ENCODE results near the gene CRACR2A.

The CRACR2A gene

DNA sequence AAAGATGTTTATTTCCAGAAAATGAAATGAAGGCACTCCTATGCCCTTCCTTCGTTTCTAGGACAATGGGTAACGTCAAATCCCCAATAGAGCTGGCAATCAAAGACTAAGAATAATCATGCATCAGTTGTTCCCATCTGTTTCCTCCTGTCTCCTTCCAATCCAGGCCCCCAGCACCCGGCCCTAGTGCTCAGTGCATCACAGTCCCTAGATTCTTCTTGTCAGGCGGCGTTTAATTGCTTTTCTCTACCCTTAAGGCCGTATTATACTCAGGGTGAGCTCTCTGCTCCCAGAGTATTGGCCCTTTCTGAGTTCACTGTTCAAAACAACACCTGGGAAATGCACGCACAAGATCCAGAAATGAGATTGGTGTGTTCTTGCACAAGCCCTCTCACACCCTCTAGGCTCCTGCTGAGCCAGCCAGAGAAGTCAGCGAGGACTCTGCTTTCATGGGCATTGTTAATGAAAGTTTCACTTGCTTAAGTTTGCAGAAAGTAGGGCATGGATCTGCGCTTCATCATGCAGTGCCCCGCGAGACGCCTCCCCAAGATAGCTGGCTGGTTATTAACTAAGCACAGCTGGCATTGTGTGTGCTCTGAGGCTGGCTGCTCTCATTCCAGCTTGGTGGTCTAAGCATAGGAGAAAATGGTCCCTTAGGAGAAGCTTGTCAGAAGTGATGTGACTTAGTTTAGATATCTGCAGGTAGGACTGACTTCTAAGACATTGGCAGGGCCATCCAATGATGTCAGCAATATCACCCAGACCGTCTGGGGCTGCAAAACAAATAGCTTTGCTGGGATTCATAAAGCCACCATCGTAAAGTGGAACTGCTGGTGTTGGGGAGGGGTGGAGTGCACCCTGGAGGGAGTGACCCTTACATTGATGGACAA is 28.7 kb downstream of the CRACR2A start:
- DNase-seq, result no peak

GRCh38 chr12:3722368-3722767 is 30.5 kb downstream of the CRACR2A start:
- no peak for DNase-seq

DNA sequence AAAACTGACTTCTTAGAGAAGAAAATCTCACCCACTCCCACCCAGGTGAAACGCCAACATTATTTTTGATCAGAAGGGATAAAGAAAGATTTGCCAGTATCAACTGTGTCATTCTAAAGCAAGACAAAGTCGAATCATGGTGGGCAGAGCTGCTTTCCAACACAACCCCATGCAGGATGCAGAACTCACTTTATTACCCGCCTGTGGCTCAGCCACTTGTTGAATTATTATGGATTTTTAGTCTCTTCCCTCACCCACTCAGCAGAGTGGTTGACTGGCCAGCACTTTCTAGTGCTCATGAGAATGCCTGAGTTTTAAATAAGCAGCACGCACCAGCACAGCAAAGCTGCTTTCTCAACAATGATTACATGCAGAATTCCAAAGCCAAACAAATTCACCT is 32.1 kb downstream of the CRACR2A start:
- DNase-seq, result no peak

- no peak for DNase-seq
Measured at GRCh38 chr12:3718100-3718499, 34.8 kb downstream of the CRACR2A start.

- no peak for DNase-seq
Measured at GRCh38 chr12:3717283-3717898, 35.5 kb downstream of the CRACR2A start.

DNA sequence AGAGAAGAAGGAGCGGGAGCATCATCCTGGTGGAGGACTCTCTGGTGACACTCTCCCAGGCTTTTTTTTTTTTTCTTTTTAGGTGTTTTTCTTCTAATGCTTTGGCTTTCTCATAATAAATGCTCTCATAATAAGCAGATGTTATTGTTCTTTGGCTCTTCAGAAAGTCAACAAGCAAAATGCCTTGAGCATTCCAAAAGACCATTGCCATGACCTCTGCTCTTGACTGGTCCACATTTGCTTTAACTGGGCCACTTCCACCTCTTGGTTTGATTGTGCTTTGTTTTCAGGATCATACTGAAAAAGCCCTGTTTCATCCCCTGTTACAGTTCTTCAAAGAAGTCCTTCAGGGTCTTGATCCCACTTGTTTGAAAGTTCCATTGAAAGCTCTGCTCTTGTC is 36.9 kb downstream of the CRACR2A start:
- no peak for DNase-seq

DNA sequence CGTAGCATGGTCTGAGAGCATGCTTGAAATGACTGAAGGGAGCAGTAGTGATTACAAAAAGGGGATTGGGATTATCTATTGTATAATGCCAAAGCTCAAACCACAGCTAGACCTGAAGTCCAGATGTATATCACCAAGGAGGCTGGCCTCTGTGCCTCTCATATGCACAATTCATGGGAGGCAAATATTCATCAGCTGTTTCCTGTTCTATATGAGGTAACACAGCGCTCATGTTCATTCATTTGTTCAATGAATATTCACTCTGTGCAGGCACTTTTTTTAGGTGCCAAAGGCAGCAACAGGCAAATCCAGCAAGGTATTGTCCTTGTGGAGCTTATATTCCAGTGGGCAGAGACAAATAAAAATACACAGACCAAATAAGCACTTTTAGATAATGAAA is 39.0 kb downstream of the CRACR2A start:
- no peak for DNase-seq

GRCh38 chr12:3713483-3713882 is 39.4 kb downstream of the CRACR2A start:
- no peak for DNase-seq

DNA sequence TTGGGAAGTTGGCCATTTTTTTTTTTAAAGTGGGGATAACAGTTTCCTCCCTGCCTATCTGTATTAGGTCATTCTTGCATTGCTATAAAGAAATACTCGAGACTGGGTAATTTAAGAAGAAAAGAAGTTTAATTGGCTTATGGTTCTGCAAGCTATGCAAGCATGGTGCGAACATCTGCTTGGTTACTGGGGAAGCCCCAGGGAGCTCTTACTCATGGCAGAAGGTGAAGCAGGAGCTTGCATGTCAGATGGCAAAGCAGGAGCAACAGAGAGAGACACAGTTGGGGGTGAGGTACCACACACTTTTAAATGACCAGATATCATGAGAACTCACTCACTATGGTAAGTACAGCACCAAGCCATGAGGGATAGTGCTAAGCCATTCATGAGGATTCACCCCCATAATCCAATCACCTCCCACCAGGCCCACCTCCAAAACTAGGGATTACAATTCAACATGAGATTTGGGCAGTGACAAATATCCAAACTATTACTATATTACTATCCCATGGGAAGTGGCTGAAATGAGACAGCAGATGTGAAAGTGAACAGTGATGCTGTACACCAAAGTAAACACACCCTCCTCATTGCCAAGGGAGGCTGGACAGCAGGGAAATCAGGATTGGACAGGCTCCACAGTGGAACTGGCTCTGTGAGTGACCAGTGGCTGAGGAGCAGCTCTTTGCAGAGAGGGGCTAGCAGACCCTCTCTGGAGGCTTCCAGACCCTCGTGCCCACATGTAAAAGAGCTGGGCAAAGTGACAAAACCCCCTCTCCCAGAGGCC is 40.5 kb downstream of the CRACR2A start:
- no peak for DNase-seq

GRCh38 chr12:3705354-3705675 is 47.6 kb downstream of the CRACR2A start:
- DNase-seq, result no peak

DNA sequence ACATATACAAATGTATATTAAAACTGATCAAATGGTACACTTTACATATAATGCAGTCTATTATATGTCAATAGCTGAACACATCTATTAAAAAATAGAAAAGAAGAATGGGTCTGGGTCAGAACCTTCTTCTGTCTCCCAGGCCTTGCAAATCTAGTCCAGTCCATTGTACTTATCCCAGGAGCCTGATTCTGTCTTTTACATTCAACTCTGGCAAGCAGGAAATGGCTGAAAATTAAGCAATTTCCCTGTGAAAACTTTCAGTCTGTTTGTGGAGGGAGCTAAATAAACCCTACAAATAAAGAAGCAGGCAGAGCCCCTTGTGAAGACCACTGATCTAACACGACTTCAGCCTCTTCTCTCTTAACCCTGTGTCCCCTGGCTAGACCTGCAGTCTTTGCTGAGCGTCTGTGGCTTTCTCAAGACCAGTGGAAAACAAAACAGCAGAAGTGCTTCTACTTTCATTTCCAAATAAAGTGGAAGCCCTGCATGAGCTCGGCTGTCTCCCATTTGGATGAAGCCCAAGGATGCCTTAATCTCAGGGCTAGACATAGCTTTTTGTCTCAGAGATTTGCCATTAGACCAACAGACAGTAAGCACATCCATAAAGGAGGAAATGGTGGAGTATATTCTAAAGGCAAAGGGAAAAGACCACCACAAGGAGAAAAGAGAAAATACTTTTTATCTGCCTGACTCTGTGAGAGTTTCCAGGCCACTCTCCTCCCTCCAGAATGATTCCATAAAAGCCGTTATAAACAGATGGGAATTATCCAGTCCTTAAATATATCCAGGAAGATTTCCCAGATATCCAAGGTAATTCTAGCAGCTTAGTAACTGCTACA is 48.2 kb downstream of the CRACR2A start:
- no peak for DNase-seq

DNA sequence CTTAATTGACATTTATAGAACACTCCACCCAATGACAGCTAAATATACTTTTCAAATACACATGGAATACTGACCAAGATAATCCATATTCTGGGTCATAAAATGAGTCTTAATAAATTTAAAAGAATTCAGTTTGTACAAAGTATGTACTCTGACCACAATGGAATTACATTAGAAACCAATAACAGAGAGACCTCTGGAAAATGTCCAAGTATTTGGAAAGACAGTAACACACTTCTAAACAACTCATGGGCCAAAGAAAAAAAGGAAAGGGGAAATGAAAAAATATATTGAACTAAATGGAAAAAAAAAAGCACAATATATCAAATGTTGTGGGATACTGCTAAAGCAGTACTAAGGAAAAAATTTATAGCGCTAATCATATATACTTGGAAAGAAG is 52.0 kb downstream of the CRACR2A start:
- DNase-seq, result no peak

- peak; percentile 63 for DNase-seq
Measured at GRCh38 chr12:3698218-3698974, 54.5 kb downstream of the CRACR2A start.

DNA sequence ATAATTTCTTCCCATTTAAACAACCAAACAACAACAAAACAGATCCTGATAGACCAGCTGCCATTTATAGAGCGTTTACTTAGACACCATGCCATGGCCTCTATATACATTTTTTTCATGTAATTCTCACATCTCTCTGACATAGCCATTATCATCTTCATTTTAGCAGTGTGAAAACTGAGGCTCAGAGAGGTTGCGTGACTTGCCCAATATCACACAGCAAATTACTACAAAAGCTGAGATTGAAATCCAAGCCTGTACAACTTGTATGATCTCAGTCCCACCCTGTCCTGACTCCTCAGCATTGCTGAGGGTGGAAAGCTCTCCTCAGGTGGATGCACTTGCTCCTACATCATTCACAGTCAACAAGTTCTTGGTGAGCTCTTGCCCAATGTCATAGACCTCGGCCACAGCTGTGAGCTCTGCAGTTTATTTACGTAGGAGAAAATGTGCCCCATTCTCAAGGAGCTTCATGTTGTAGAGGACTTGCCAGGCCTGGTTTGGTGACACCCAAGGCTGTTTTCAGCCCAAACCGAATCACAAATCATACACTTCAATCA is 55.5 kb downstream of the CRACR2A start:
- DNase-seq, result no peak

DNA sequence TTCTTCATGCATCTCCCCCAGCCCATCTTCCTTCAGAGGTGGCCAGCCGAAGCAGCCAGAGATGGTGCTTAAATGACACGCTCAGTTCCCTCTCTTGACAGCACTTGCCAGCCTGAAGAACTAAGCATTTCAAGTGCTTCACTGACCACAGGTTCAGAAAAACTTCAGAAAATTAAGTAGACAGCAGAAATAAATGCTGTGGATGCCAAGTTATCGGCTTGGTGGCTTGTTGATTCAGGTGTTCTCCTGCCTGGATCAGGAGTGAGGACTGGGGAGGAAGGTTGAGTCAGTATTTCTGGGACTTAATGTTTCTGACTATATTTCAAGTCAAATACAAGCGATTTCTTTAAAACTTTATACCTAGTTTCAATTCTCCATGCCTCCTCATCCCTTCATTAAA is 58.2 kb downstream of the CRACR2A start:
- DNase-seq, result no peak

GRCh38 chr12:3692616-3693365 is 60.1 kb downstream of the CRACR2A start:
- DNase-seq, result no peak

GRCh38 chr12:3686463-3686862 is 66.4 kb downstream of the CRACR2A start:
- no peak for DNase-seq

GRCh38 chr12:3685830-3686229 is 67.1 kb downstream of the CRACR2A start:
- DNase-seq, result no peak

DNA sequence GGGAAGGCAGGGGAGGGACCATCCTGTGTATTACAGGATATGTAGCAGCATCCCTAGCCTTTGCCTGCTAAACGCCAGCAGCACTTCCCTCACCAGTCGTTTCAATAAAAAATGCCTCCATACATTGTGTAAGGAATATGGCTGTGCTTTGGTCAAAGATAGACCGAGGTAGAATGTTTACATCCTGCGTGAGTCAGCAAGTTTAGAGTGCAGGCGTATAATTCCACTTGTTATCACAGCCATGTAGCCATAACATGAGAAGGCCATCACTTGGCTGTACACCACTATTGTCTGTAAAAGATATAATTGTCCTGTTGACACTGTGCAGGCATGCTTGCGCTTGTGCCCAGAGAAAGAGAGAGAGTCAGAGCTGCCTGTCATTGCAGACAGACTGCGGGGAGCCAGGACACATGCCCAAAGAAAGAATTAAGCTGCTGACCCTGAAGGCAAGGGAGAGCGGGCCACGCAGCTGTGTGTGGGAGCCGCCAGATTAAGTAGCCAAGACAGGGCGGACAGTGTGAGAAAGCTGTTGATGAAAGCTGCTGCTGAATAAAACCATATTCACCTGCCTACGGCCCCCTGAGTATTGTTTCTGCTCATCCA is 68.4 kb downstream of the CRACR2A start:
- no peak for DNase-seq

- no peak for DNase-seq
Measured at GRCh38 chr12:3683670-3684069, 69.2 kb downstream of the CRACR2A start.

Data from left hindlimb (tissue), 1 donor.